Measurements from ENCODE around the gene DAGLA.

DNA sequence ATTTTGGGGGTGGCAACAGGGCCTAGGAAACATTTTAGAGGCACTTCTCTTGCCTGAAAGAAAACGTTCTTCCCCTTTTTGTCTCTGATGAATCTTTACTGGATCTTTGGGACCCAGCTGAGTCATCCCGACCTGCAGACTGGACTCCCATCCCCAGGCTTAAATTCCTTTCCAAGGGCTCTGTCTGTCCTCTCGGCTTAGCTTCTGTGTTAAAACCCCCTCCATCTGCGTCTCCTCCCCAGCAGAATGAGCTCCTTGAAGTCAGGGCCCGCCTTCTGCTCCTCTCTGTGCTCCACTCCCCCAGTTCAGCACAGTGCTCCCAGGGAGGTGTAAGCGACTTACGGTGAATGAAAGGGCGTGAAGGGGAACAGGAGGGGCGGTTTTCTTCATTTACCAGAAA lies 895 bp upstream of the DAGLA start:
- TF ChIP-seq POLR2AphosphoS5 (IDR thresholded peaks at IDR 0.05) (no peak), EP300 (IDR thresholded peaks at IDR 0.05) (no peak)
